Ovary (tissue), 9 donors: ENCODE measurements around the gene XPA. TPM values are rescaled to one million over a fixed set of nuclear protein-coding genes. Genes with fewer than 3 reads are reported as not detected.

Experiments
- DNase-seq, 5 donors: peaks; one replicate each; pipeline ENCODE4 v3.0.0-alpha.2; 2019 to 2020
- H3K27ac ChIP-seq, 2 donors: fragments of 200-600 bp; one replicate each; pipeline versions ENCODE4 v1.5.1 to v1.8.0; 2019 to 2022
- H3K27me3 ChIP-seq: fragments of 200-600 bp; one replicate; pipeline ENCODE4 v1.8.0; 2022
- H3K36me3 ChIP-seq: fragments of 200-600 bp; sonication (generic); one replicate; pipeline ENCODE4 v1.5.1; 2019
- H3K4me1 ChIP-seq: one replicate; pipeline ENCODE4 v1.8.1; 2013; ENCODE audit warnings: mild to moderate bottlenecking, moderate library complexity; ENCODE audit not compliant: insufficient read depth
- H3K4me3 ChIP-seq: fragments of 200-600 bp; sonication (generic); one replicate; pipeline ENCODE4 v1.5.1; 2017
- H3K9me3 ChIP-seq, 2 donors: fragments of 200-600 bp in 1 of 2; sonication (generic) in 1 of 2; one replicate each; pipeline versions ENCODE4 v1.5.1 to v1.8.1; 2013 to 2019; ENCODE audit warnings: mild to moderate bottlenecking in 1 of 2, moderate library complexity in 1 of 2
- EP300 ChIP-seq: sonication (generic); formaldehyde crosslinking; IDR thresholded peaks from one replicate; pipeline ENCODE4 v1.6.1; 2017; ENCODE audit warnings: antibody characterized with exemption
- POLR2A ChIP-seq: fragments of 450-650 bp; IDR thresholded peaks from one replicate; pipeline ENCODE4 v1.6.1; 2017; ENCODE audit warnings: antibody characterized with exemption, mild to moderate bottlenecking, moderate library complexity
- WGBS, 3 donors: extraction: QIAGEN DNeasy Blood & Tissue Kit in 1 of 3; methylation state at CpG; one replicate each; pipeline versions ENCODE4 v1.1.5 to v1.1.7; 2013 to 2017; 5-methylcytosine and 5-hydroxymethylcytosine counted together
- intact Hi-C, 4 donors: fragments of 100-400 bp; cut with DNase I; formaldehyde crosslinking; loops; one replicate each; pipeline versions ENCODE4 v1.11.0 to v1.15.1; 2022 to 2023
- polyA plus RNA-seq, 2 donors: library from polyadenylated mRNA; stranded (reverse); fragments of 200-250 nt in 1 of 2; fragments of 350-450 nt in 1 of 2; fragmentation: Illumina TruSeq in 1 of 2; extraction: RNeasy Lipid Tissue Mini Kit (QIAGEN cat#74804) in 1 of 2; gene quantifications; one replicate each; pipeline ENCODE4 v1.2.3, GENCODE V29; 2013 to 2014
- total RNA-seq, 7 donors: library from RNA; depleted of rRNA in 2 of 7; stranded (reverse); fragments of >200 nt in 2 of 7; fragmentation: NEBNext Ultra II Directional in 3 of 7; extraction: Animal tissue kit (Norgen Biotek cat#: 25700) in 3 of 7; gene quantifications; one replicate each; pipeline versions ENCODE4 v1.1.0 to v1.2.4, GENCODE V29; 2016 to 2023
- TF ChIP-seq, protein P1 (sequence below), 3 donors: fragments of 450-650 bp in 2 of 3; fragments of 200-600 bp in 1 of 3; IDR thresholded peaks; one replicate each; pipeline versions ENCODE4 v1.5.1 to v1.8.0; 2016 to 2022; ENCODE audit warnings: antibody characterized with exemption in 3 of 3, mild to moderate bottlenecking in 1 of 3
- donor health status: DM: no; HTN: no; CAD: no; lungs with moderate emphysema.
- donor health status: DM: no; HTN: no; CAD: no.
- donor health status: Bipolar disorder and iron deficiency.
- donor health status: DM: yes; HTN: yes; CAD: no.
- donor health status: DM: no; HTN: no; CAD: no.
- donor health status: DM: yes; HTN: yes; CAD: no.

Gene XPA
- total and polyA plus RNA-seq, 9 donors: 13.7 to 23.6 (median 16.7) TPM

DNA sequence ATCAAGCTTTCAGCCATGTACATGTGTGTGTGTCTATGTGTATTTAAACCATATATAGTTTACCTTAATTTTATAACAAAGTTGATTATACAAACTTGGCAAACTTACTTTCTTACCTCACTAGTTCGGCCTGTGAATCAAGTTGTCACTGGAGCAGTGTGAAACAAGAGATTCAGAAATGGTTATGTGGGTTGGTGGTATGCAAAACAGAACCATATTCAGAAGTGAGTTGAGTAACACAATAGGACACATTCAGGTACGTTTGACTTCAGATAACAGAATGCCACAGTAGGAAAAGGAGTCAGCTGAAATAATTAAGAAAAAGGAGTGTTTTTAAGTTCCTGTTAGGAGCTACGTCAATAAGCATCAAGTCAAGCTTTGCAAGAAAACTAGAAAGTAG lies 21.5 kb downstream of the XPA start:
- Histone ChIP-seq H3K4me3 (no peak overlapping the region), H3K27ac (no peak overlapping the region), H3K36me3 (no peaks in the 10 kb centered on the region), H3K27me3 (no peaks in the 10 kb centered on the region), H3K9me3 (no peaks in the 10 kb centered on the region), H3K4me1 (no peaks in the 10 kb centered on the region)
- 75 to 79% (median 77%) methylated on average over 3 of the region's 3 CpGs for WGBS, 3 donors
- no peak for TF ChIP-seq POLR2A
- TF ChIP-seq, protein P1, sequence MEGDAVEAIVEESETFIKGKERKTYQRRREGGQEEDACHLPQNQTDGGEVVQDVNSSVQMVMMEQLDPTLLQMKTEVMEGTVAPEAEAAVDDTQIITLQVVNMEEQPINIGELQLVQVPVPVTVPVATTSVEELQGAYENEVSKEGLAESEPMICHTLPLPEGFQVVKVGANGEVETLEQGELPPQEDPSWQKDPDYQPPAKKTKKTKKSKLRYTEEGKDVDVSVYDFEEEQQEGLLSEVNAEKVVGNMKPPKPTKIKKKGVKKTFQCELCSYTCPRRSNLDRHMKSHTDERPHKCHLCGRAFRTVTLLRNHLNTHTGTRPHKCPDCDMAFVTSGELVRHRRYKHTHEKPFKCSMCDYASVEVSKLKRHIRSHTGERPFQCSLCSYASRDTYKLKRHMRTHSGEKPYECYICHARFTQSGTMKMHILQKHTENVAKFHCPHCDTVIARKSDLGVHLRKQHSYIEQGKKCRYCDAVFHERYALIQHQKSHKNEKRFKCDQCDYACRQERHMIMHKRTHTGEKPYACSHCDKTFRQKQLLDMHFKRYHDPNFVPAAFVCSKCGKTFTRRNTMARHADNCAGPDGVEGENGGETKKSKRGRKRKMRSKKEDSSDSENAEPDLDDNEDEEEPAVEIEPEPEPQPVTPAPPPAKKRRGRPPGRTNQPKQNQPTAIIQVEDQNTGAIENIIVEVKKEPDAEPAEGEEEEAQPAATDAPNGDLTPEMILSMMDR (IDR thresholded peaks at IDR 0.05): no peak
- no peak for TF ChIP-seq EP300
- intact Hi-C loops: no loop called here
- DNase-seq: no peak

DNA sequence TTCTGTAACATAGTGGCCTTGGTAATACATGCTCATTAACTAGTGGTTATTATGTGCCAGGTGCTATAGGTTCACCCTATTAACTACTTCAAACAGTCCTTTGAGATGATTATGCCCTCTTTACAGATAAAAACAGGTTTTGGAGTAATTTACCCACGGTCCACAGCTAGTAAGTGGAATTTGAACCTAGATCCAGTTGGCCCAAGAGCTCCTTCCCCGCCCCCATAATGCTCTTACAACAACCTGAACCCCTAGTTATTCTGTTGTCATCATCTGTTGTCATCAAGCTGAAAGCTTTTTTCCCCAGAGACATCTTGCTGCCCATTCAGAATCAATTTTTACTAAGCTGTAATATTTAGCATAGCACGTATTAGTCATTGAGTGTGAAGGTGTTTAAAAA lies 23.2 kb downstream of the XPA start:
- 59 to 92% (median 84%) methylated on average over 3 of the region's 3 CpGs for WGBS, 3 donors
- Histone ChIP-seq H3K36me3 (no peaks in the 10 kb centered on the region), H3K27me3 (no peaks in the 10 kb centered on the region), H3K27ac (no peak overlapping the region), H3K9me3 (no peaks in the 10 kb centered on the region), H3K4me1 (no peaks in the 10 kb centered on the region), H3K4me3 (no peak overlapping the region)
- intact Hi-C loops: no loop called here
- DNase-seq: no peak
- TF ChIP-seq, protein P1 (IDR thresholded peaks at IDR 0.05): no peak
- no peak for TF ChIP-seq POLR2A
- no peak for TF ChIP-seq EP300

DNA sequence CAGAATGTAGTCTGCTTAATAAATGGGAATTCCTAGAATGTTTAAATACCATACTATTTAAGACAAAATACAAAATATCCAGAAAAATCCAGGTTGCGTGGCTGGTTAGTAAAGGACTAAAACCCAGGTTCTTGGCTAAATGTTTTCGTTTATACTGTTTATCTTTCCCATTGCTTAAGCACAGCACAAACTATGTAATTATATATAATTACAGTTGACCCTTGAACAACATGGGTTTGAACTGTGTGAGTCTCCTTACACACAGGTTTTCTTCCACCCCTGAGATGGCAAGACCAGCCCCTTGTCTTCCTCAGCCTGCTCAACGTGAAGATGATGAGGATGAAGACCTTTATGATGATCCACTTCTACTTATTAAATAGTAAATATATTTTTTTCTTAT lies 24.7 kb downstream of the XPA start:
- no peaks in the 10 kb centered on the region for H3K36me3 ChIP-seq
- no peaks in the 10 kb centered on the region for H3K4me1 ChIP-seq
- intact Hi-C loops: no loop called here
- no peak overlapping the region for H3K27ac ChIP-seq
- no peaks in the 10 kb centered on the region for H3K9me3 ChIP-seq
- 89 to 91% (median 89%) methylated on average over 3 of the region's 3 CpGs for WGBS, 3 donors
- H3K27me3 ChIP-seq: no peaks in the 10 kb centered on the region
- no peak overlapping the region for H3K4me3 ChIP-seq
- DNase-seq: no peak
- TF ChIP-seq, protein P1 (IDR thresholded peaks at IDR 0.05): no peak
- TF ChIP-seq EP300 (no peak), POLR2A (no peak)

DNA sequence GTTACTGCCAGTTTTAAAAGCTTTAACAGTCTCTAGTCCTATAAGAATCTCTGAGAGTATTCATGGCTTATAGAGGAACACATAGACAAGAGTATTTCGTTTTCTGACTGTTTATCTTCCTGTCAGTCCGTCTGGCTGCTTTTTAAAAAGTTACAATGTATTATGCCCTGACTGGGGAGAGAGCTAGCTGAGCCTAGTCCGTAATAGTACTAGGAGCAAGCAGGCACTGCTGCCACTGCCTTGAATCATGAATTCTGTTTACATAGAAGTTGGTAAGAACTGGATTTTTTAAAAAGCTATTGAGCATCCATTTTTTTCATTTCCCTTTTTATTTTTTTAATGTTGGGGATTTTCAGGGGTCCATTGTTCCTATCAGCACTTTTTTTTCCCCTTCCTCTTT lies 26.6 kb downstream of the XPA start:
- no peak overlapping the region for H3K4me3 ChIP-seq
- WGBS, 3 donors: 42 to 73% (median 72%) methylated on average over 3 of the region's 3 CpGs
- no peak overlapping the region for H3K27ac ChIP-seq
- intact Hi-C loops: no loop called here
- DNase-seq: no peak
- H3K36me3 ChIP-seq: no peaks in the 10 kb centered on the region
- no peaks in the 10 kb centered on the region for H3K4me1 ChIP-seq
- H3K27me3 ChIP-seq: no peaks in the 10 kb centered on the region
- no peaks in the 10 kb centered on the region for H3K9me3 ChIP-seq
- TF ChIP-seq, protein P1 (IDR thresholded peaks at IDR 0.05): no peak
- TF ChIP-seq EP300 (no peak), POLR2A (no peak)

DNA sequence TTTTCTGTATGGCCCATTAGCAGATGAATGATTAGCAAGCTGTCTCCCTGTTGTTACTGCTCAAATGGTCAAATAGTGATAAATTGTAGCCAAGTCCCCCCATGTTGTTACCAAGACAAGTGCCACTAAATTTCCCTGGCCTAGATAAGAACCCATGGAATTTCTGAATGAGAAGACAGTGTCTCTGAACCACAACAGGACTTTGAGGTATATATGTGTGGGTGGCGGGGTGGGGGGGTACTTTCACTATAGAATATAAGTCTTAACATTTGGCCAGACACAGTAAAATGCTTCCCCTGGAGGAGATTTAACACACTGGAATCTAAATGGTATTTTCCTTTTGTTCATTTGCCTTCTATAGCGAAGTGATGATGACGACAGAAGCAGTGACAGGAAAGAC lies 28.7 kb downstream of the XPA start:
- 63 to 95% (median 93%) methylated on average over 3 of the region's 3 CpGs for WGBS, 3 donors
- TF ChIP-seq EP300: no peak
- TF ChIP-seq POLR2A: no peak
- TF ChIP-seq, protein P1 (IDR thresholded peaks at IDR 0.05): no peak

More for the DNA sequence above, 28.7 kb downstream of the XPA start:
- Histone ChIP-seq H3K36me3 (no peaks in the 10 kb centered on the region), H3K27me3 (no peaks in the 10 kb centered on the region), H3K27ac (no peak overlapping the region), H3K4me1 (no peaks in the 10 kb centered on the region), H3K4me3 (no peak overlapping the region), H3K9me3 (no peaks in the 10 kb centered on the region)
- no peak for DNase-seq
- intact Hi-C loops: no loop called here
